IMR-90 (cell line): ENCODE results near the gene CACNB2.

Experiments used
- BHLHE40 ChIP-seq: fragments of 150-350 bp; IDR thresholded peaks from 2 replicates; pipeline ENCODE4 v1.6.1; 2016; ENCODE audit warnings: mild to moderate bottlenecking, low read depth, low read length
- CEBPB ChIP-seq: IDR thresholded peaks from 2 replicates; pipeline ENCODE4 v1.6.1; 2012; ENCODE audit warnings: low read depth, low read length, improper control_type of control experiment
- CHD1 ChIP-seq: IDR thresholded peaks from 2 replicates; pipeline ENCODE4 v1.6.1; 2012; ENCODE audit warnings: low read depth, low read length, improper control_type of control experiment
- CTCF ChIP-seq: conservative IDR thresholded peaks from 2 replicates; pipeline ENCODE4 v1.5.1; 2012; ENCODE audit warnings: mild to moderate bottlenecking, low read depth, low read length, improper control_type of control experiment
- MAZ ChIP-seq: IDR thresholded peaks from 2 replicates; pipeline ENCODE4 v1.6.1; 2012; ENCODE audit warnings: low read depth, mild to moderate bottlenecking, low read length, improper control_type of control experiment, moderate library complexity, borderline replicate concordance
- NFE2L2 ChIP-seq: fragments of 150-350 bp; IDR thresholded peaks from 2 replicates; pipeline ENCODE4 v1.6.1; 2016; ENCODE audit warnings: low read depth, mild to moderate bottlenecking, low read length
- POLR2A ChIP-seq: IDR thresholded peaks from 2 replicates; pipeline ENCODE4 v1.6.1; 2012; ENCODE audit warnings: mild to moderate bottlenecking, low read depth, low read length
- RAD21 ChIP-seq: IDR thresholded peaks from 2 replicates; pipeline ENCODE4 v1.6.1; 2012; ENCODE audit warnings: low read length, improper control_type of control experiment
- RFX5 ChIP-seq: IDR thresholded peaks from 2 replicates; pipeline ENCODE4 v1.8.0; 2012; ENCODE audit warnings: low read depth, mild to moderate bottlenecking, low read length, moderate library complexity
- USF2 ChIP-seq: fragments of 150-350 bp; IDR thresholded peaks from 2 replicates; pipeline ENCODE4 v1.6.1; 2017; ENCODE audit warnings: mild to moderate bottlenecking, antibody characterized with exemption, low read length, low read depth

GRCh38 chr10:18144928-18145327, 4.7 kb downstream of the CACNB2 start:
- TF ChIP-seq CTCF (no peak), POLR2A (no peak), CEBPB (no peak), RAD21 (no peak), RFX5 (no peak), CHD1 (no peak), USF2 (no peak), MAZ (no peak), BHLHE40 (no peak), NFE2L2 (no peak)
